HCT116 (cell line): Measurements from ENCODE around the gene NLRP8. TPM values are rescaled to one million over a fixed set of nuclear protein-coding genes. Genes with fewer than 3 reads are reported as not detected.

Experiments used
- ATAC-seq: fragments of 200-7000 bp; cut with Tn5 transposase; 2 replicates; pipeline ENCODE4 v1.9.1; 2020; ENCODE audit warnings: mild to moderate bottlenecking, moderate library complexity
- BruUV-seq: library from RNA; stranded (reverse); fragments of 400-500 nt; replicated peaks from 2 replicates; lab custom pipeline; 2021; lab: Mats Ljungman, UMichigan
- CTCF ChIA-PET: fragments of 300-600 bp; sonication (Branson Sonifier 250); formaldehyde crosslinking; loops from one replicate; lab custom pipeline; 2021; ENCODE audit warnings: antibody characterized with exemption; lab: Charles Lee
- POLR2A ChIA-PET: fragments of 300-600, 350-600 bp; sonication (Branson Sonifier 250); formaldehyde crosslinking; loops from one replicate; lab custom pipeline; 2021; ENCODE audit warnings: antibody characterized with exemption; lab: Charles Lee
- RAD21 ChIA-PET, 2 experiments: fragments of 300-600 bp; sonication (Branson Sonifier 250); formaldehyde crosslinking; loops; one replicate each; lab custom pipeline; 2023; ENCODE audit warnings: low total read pairs in 2 of 2; ENCODE audit not compliant: uncharacterized antibody in 2 of 2, unreplicated experiment in 2 of 2, low non-redundant PET in 1 of 2; lab: Charles Lee
- DNase-seq: peaks from one replicate; pipeline ENCODE4 v3.0.0-alpha.2; 2010; ENCODE audit warnings: low read depth, low spot score
- H2AFZ ChIP-seq: fragments of 200-600 bp; shearing (Covaris generic), sonication (generic); 2 replicates; pipeline ENCODE4 v1.6.1; 2017; ENCODE audit warnings: low read depth, mixed run types, mixed read lengths, antibody characterized with exemption, low read length; ENCODE audit not compliant: poor library complexity, severe bottlenecking
- H3K27ac ChIP-seq: 2 replicates; pipeline ENCODE4 v1.5.1; 2012; ENCODE audit warnings: low read depth, low read length
- H3K27me3 ChIP-seq: fragments of 200-600 bp; sonication (generic); 2 replicates; pipeline ENCODE4 v1.6.1; 2016; ENCODE audit warnings: mixed run types, low read length, mixed read lengths; ENCODE audit not compliant: insufficient read depth
- H3K36me3 ChIP-seq, 2 experiments: fragments of 200-500 bp in 1 of 2; fragments of 200-600 bp in 1 of 2; sonication (Bioruptor generic) in 1 of 2; sonication (generic) in 1 of 2; 2 replicates each; pipeline versions ENCODE4 v1.5.1 to v1.6.1; 2014 to 2016; ENCODE audit warnings: low read length in 2 of 2, inconsistent platforms in 1 of 2, mixed read lengths in 1 of 2, mixed run types in 1 of 2; ENCODE audit not compliant: insufficient read depth in 2 of 2, control insufficient read depth in 1 of 2
- H3K4me1 ChIP-seq, 2 experiments: fragments of 200-600 bp in 1 of 2; sonication (generic) in 1 of 2; 2 replicates each; pipeline versions ENCODE4 v1.5.1 to v1.6.1; 2012 to 2017; ENCODE audit warnings: low read length in 2 of 2, inconsistent platforms in 1 of 2, mild to moderate bottlenecking in 1 of 2, mixed read lengths in 1 of 2, mixed run types in 1 of 2, moderate library complexity in 1 of 2; ENCODE audit not compliant: insufficient read depth in 2 of 2, control insufficient read depth in 1 of 2
- H3K4me2 ChIP-seq: fragments of 200-600 bp; sonication (generic); 2 replicates; pipeline ENCODE4 v1.6.1; 2017; ENCODE audit warnings: mixed run types, low read length, mixed read lengths
- H3K4me3 ChIP-seq, 2 experiments: fragments of 200-600 bp in 1 of 2; sonication (generic) in 1 of 2; replicated peaks in 1 of 2; 2 replicates each; pipeline ENCODE4 v1.5.1; 2011 to 2016; ENCODE audit warnings: low read length in 2 of 2, control low read depth in 1 of 2, low read depth in 1 of 2, mild to moderate bottlenecking in 1 of 2, mixed read lengths in 1 of 2, mixed run types in 1 of 2
- H3K79me2 ChIP-seq: fragments of 200-600 bp; sonication (generic); 2 replicates; pipeline ENCODE4 v1.6.1; 2017; ENCODE audit warnings: mild to moderate bottlenecking, mixed run types, low read length, moderate library complexity, mixed read lengths; ENCODE audit not compliant: insufficient read depth
- H3K9ac ChIP-seq: fragments of 200-600 bp; sonication (generic); 2 replicates; pipeline ENCODE4 v1.6.1; 2016; ENCODE audit warnings: low read length, mixed read lengths
- H3K9me2 ChIP-seq: fragments of 200-600 bp; sonication (generic), shearing (Covaris generic); 2 replicates; pipeline ENCODE4 v1.6.1; 2017; ENCODE audit warnings: mixed run types, mild to moderate bottlenecking, moderate library complexity; ENCODE audit not compliant: insufficient read depth
- H3K9me3 ChIP-seq, 2 experiments: fragments of 200-500 bp in 1 of 2; fragments of 200-600 bp in 1 of 2; sonication (Bioruptor generic) in 1 of 2; sonication (generic) in 1 of 2; 2 replicates each; pipeline ENCODE4 v1.6.1; 2014 to 2017; ENCODE audit warnings: low read length in 2 of 2, mixed read lengths in 2 of 2, inconsistent platforms in 1 of 2, low read depth in 1 of 2, mild to moderate bottlenecking in 1 of 2, mixed run types in 1 of 2, moderate library complexity in 1 of 2; ENCODE audit not compliant: control insufficient read depth in 1 of 2, insufficient read depth in 1 of 2
- H4K20me1 ChIP-seq: fragments of 200-600 bp; sonication (generic), shearing (Covaris generic); 2 replicates; pipeline ENCODE4 v1.6.1; 2017; ENCODE audit warnings: mixed run types, mild to moderate bottlenecking, moderate library complexity; ENCODE audit not compliant: insufficient read depth
- CBX3 ChIP-seq: IDR thresholded peaks from 2 replicates; pipeline ENCODE4 v1.6.1; 2012; ENCODE audit warnings: low read depth
- CEBPB ChIP-seq: IDR thresholded peaks from 2 replicates; pipeline ENCODE4 v1.6.1; 2012; ENCODE audit warnings: low read depth
- EGR1 ChIP-seq: IDR thresholded peaks from 2 replicates; pipeline ENCODE4 v1.6.1; 2012; ENCODE audit warnings: low read depth
- ELF1 ChIP-seq: IDR thresholded peaks from 2 replicates; pipeline ENCODE4 v1.6.1; 2012; ENCODE audit warnings: low read depth, borderline replicate concordance
- FOSL1 ChIP-seq: IDR thresholded peaks from 2 replicates; pipeline ENCODE4 v1.6.1; 2012; ENCODE audit warnings: low read depth
- JUND ChIP-seq: IDR thresholded peaks from 2 replicates; pipeline ENCODE4 v1.6.1; 2012
- POLR2A ChIP-seq: IDR thresholded peaks from 2 replicates; pipeline ENCODE4 v1.7.0; 2011; ENCODE audit warnings: borderline replicate concordance; ENCODE audit not compliant: insufficient read depth, insufficient read length; ENCODE audit errors: extremely low read depth
- POLR2AphosphoS5 ChIP-seq: IDR thresholded peaks from 2 replicates; pipeline ENCODE4 v1.6.1; 2011; ENCODE audit warnings: mild to moderate bottlenecking, low read depth, low read length, moderate library complexity
- REST ChIP-seq: IDR thresholded peaks from 2 replicates; pipeline ENCODE4 v1.6.1; 2012; ENCODE audit warnings: low read depth
- SP1 ChIP-seq: IDR thresholded peaks from 2 replicates; pipeline ENCODE4 v1.6.1; 2012; ENCODE audit warnings: low read depth
- TCF7L2 ChIP-seq: IDR thresholded peaks from 2 replicates; pipeline ENCODE4 v1.7.0; 2011; ENCODE audit warnings: borderline replicate concordance, inconsistent platforms; ENCODE audit not compliant: insufficient read depth, insufficient read length; ENCODE audit errors: extremely low read depth
- YY1 ChIP-seq: IDR thresholded peaks from 2 replicates; pipeline ENCODE4 v1.6.1; 2011; ENCODE audit warnings: low read length, low read depth, moderate library complexity, mild to moderate bottlenecking; ENCODE audit not compliant: insufficient replicate concordance; ENCODE audit errors: extremely low read depth
- ZFX ChIP-seq: fragments of 450-650 bp; IDR thresholded peaks from 2 replicates; pipeline ENCODE4 v1.6.1; 2017
- ZNF274 ChIP-seq: fragments of 200-500 bp; sonication (Bioruptor generic); IDR thresholded peaks from 2 replicates; pipeline ENCODE4 v1.6.1; 2014; ENCODE audit warnings: mild to moderate bottlenecking, low read depth, low read length, inconsistent platforms
- intact Hi-C: fragments of 100-400 bp; cut with micrococcal nuclease; formaldehyde crosslinking; loops from 2 replicates; pipeline ENCODE4 v1.10.0; 2022
- total RNA-seq: library from RNA; stranded (reverse); gene quantifications from one replicate; pipeline ENCODE4 v1.2.1, GENCODE V29; 2021; ENCODE audit not compliant: unreplicated experiment
- TF ChIP-seq, protein P1 (sequence below): IDR thresholded peaks from 2 replicates; pipeline ENCODE4 v1.6.1; 2012
- TF ChIP-seq, protein P2 (sequence below): IDR thresholded peaks from 2 replicates; pipeline ENCODE4 v1.6.1; 2011; ENCODE audit warnings: mild to moderate bottlenecking, low read length, moderate library complexity; ENCODE audit not compliant: insufficient replicate concordance; ENCODE audit errors: extremely low read depth
- TF ChIP-seq, protein P3 (sequence below): IDR thresholded peaks from 2 replicates; pipeline ENCODE4 v1.6.1; 2012
- TF ChIP-seq, protein P4 (sequence below), 3 experiments: fragments of 200-600 bp in 1 of 3; sonication (generic) in 1 of 3; IDR thresholded peaks in 2 of 3; conservative IDR thresholded peaks in 1 of 3; 2 replicates each; pipeline ENCODE4 v1.5.1; 2012 to 2017; ENCODE audit warnings: low read depth in 2 of 3, low read length in 2 of 3, antibody characterized with exemption in 1 of 3, borderline replicate concordance in 1 of 3, control low read depth in 1 of 3, mild to moderate bottlenecking in 1 of 3, mixed read lengths in 1 of 3, mixed run types in 1 of 3, moderate library complexity in 1 of 3; ENCODE audit not compliant: insufficient read depth in 1 of 3

The NLRP8 gene
- total RNA-seq, 1 experiment from 2014 or later, result not detected

DNA sequence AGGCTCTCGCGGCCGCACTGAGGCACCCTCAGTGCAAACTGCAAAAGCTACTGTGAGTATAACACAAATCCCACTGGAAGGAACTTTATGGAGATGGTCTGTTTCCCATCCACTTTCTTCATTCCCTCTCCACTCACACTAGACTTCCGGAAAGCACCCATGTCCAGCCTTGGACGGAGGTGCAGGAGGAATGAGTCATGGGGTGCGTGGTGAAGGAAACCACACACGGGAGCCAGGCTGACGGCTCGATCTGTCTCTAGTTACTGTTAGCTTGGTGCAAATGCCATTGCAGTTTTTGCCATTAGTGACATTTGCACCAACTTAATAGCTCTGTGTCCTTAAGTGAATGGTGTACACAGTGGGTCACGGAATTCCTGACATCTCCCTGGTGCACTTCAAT is 14.6 kb downstream of the NLRP8 start:
- Histone ChIP-seq H3K9me3 (no peaks in the 10 kb centered on the region), H3K27ac (no peak overlapping the region), H3K9me2 (no peaks in the 10 kb centered on the region), H3K4me3 (no peak overlapping the region), H4K20me1 (no peaks in the 10 kb centered on the region), H3K79me2 (no peaks in the 10 kb centered on the region), H3K4me1 (peaks cover 0 to 3% of the 10 kb centered on the region in 2 experiments; a peak in 1 of 4 replicates), H3K9ac (no peak overlapping the region), H3K4me2 (no peak overlapping the region), H2AFZ (no peak overlapping the region), H3K36me3 (no peaks in the 10 kb centered on the region), H3K27me3 (no peaks in the 10 kb centered on the region)
- RAD21 ChIA-PET, result no interaction called here
- BruUV-seq, result no TSS peak
- CTCF ChIA-PET, result no interaction called here
- POLR2A ChIA-PET, result no interaction called here
- DNase-seq, result no peak
- TF ChIP-seq POLR2A (no peak), JUND (no peak), TCF7L2 (no peak), SP1 (no peak), CBX3 (no peak), CEBPB (no peak), YY1 (no peak), ZFX (no peak), ELF1 (no peak), ZNF274 (no peak), FOSL1 (no peak), REST (no peak), POLR2AphosphoS5 (no peak), EGR1 (no peak)
- TF ChIP-seq, protein P1, sequence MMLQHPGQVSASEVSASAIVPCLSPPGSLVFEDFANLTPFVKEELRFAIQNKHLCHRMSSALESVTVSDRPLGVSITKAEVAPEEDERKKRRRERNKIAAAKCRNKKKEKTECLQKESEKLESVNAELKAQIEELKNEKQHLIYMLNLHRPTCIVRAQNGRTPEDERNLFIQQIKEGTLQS, result no peak
- TF ChIP-seq, protein P2, sequence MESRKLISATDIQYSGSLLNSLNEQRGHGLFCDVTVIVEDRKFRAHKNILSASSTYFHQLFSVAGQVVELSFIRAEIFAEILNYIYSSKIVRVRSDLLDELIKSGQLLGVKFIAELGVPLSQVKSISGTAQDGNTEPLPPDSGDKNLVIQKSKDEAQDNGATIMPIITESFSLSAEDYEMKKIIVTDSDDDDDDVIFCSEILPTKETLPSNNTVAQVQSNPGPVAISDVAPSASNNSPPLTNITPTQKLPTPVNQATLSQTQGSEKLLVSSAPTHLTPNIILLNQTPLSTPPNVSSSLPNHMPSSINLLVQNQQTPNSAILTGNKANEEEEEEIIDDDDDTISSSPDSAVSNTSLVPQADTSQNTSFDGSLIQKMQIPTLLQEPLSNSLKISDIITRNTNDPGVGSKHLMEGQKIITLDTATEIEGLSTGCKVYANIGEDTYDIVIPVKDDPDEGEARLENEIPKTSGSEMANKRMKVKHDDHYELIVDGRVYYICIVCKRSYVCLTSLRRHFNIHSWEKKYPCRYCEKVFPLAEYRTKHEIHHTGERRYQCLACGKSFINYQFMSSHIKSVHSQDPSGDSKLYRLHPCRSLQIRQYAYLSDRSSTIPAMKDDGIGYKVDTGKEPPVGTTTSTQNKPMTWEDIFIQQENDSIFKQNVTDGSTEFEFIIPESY, result no peak
- TF ChIP-seq, protein P3, sequence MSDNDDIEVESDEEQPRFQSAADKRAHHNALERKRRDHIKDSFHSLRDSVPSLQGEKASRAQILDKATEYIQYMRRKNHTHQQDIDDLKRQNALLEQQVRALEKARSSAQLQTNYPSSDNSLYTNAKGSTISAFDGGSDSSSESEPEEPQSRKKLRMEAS, result no peak
- TF ChIP-seq, protein P4, sequence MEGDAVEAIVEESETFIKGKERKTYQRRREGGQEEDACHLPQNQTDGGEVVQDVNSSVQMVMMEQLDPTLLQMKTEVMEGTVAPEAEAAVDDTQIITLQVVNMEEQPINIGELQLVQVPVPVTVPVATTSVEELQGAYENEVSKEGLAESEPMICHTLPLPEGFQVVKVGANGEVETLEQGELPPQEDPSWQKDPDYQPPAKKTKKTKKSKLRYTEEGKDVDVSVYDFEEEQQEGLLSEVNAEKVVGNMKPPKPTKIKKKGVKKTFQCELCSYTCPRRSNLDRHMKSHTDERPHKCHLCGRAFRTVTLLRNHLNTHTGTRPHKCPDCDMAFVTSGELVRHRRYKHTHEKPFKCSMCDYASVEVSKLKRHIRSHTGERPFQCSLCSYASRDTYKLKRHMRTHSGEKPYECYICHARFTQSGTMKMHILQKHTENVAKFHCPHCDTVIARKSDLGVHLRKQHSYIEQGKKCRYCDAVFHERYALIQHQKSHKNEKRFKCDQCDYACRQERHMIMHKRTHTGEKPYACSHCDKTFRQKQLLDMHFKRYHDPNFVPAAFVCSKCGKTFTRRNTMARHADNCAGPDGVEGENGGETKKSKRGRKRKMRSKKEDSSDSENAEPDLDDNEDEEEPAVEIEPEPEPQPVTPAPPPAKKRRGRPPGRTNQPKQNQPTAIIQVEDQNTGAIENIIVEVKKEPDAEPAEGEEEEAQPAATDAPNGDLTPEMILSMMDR (IDR thresholded peaks at IDR 0.05 in 2 of 3, conservative IDR thresholded peaks at IDR 0.05 in 1 of 3; ENCODE audit: borderline replicate concordance in 1 of 3, insufficient read depth in 1 of 3, low read depth in 2 of 3, low read length in 2 of 3), result no peak
- ATAC-seq, result no peak
- intact Hi-C loops, result no loop called here
